NCI-H1930 (cell line): ENCODE results near the gene A2M.

ENCODE experiments used
- DNase-seq, 2 experiments: peaks; one replicate each; lab custom pipeline; 2025; lab: John Stamatoyannopoulos, UW

A2M gene

GRCh38 chr12:9120487-9121184 lies 4.9 kb upstream of the A2M start:
- no peak for DNase-seq

- no peak for DNase-seq
Observed at GRCh38 chr12:9118158-9118557, 2.4 kb upstream of the A2M start.

- no peak for DNase-seq
Observed at GRCh38 chr12:9114946-9115345, 773 bp downstream of the A2M start.

- no peak for DNase-seq
Observed at GRCh38 chr12:9113987-9114309, 1.8 kb downstream of the A2M start.

- DNase-seq = no peak
Observed at GRCh38 chr12:9113296-9113986, 2.3 kb downstream of the A2M start.

GRCh38 chr12:9112076-9112853 lies 3.5 kb downstream of the A2M start:
- DNase-seq = no peak

GRCh38 chr12:9111525-9111924 lies 4.2 kb downstream of the A2M start:
- DNase-seq = no peak

- no peak for DNase-seq
Observed at GRCh38 chr12:9109737-9110491, 5.8 kb downstream of the A2M start.

- no peak for DNase-seq
Observed at GRCh38 chr12:9109213-9109522, 6.6 kb downstream of the A2M start.

- no peak for DNase-seq
Observed at GRCh38 chr12:9108504-9109212, 7.1 kb downstream of the A2M start.

- DNase-seq = no peak
Observed at GRCh38 chr12:9107542-9107873, 8.2 kb downstream of the A2M start.

- no peak for DNase-seq
Observed at GRCh38 chr12:9106610-9107541, 8.8 kb downstream of the A2M start.

- DNase-seq = no peak
Observed at GRCh38 chr12:9106067-9106466, 9.7 kb downstream of the A2M start.

- DNase-seq = no peak
Observed at GRCh38 chr12:9104767-9105423, 10.8 kb downstream of the A2M start.

GRCh38 chr12:9104087-9104486 lies 11.6 kb downstream of the A2M start:
- no peak for DNase-seq

GRCh38 chr12:9103050-9103849 lies 12.5 kb downstream of the A2M start:
- DNase-seq = no peak

GRCh38 chr12:9101018-9101687 lies 14.6 kb downstream of the A2M start:
- DNase-seq = no peak

- no peak for DNase-seq
Observed at GRCh38 chr12:9099552-9100190, 16.0 kb downstream of the A2M start.
